Adrenal gland (tissue), 12 donors: ENCODE results near the gene LRPPRC. TPM values are rescaled to one million over a fixed set of nuclear protein-coding genes. Genes with fewer than 3 reads are reported as not detected.

Source experiments
- DNase-seq, 7 donors: peaks; one replicate each; pipeline ENCODE4 v3.0.0-alpha.2; 2019 to 2020
- H3K27ac ChIP-seq, 5 donors: fragments of 200-600 bp; sonication (generic) in 4 of 5; 1 replicate in 3 of 5; 2 replicates in 2 of 5; pipeline versions ENCODE4 v1.5.1 to v1.8.0; 2016 to 2020; ENCODE audit warnings: mild to moderate bottlenecking in 1 of 5
- H3K27me3 ChIP-seq: fragments of 200-600 bp; 2 replicates; pipeline ENCODE4 v1.8.0; 2021
- H3K36me3 ChIP-seq, 2 donors: fragments of 200-600 bp; replicated peaks in 1 of 2; 1 replicate in 1 of 2; 2 replicates in 1 of 2; pipeline versions ENCODE4 v1.5.1 to v1.8.0; 2018 to 2022
- H3K4me1 ChIP-seq, 2 donors: fragments of 200-600 bp; replicated peaks in 1 of 2; 1 replicate in 1 of 2; 2 replicates in 1 of 2; pipeline versions ENCODE4 v1.5.1 to v1.8.0; 2018 to 2021
- H3K4me3 ChIP-seq, 4 donors: fragments of 200-600 bp; sonication (generic) in 3 of 4; one replicate each; pipeline ENCODE4 v1.5.1; 2016 to 2018
- H3K9me3 ChIP-seq, 3 donors: fragments of 200-600 bp; sonication (generic) in 1 of 3; replicated peaks in 1 of 3; 1 replicate in 2 of 3; 2 replicates in 1 of 3; pipeline versions ENCODE4 v1.5.1 to v1.8.0; 2016 to 2021
- CTCF ChIP-seq, 6 experiments: fragments of 450-650 bp in 4 of 6; fragments of 200-600 bp in 2 of 6; sonication (generic) in 1 of 6; IDR thresholded peaks; 1 replicate in 5 of 6; 2 replicates in 1 of 6; pipeline versions ENCODE4 v1.5.1 to v1.8.0; 2016 to 2021; ENCODE audit warnings: antibody characterized with exemption in 6 of 6, mild to moderate bottlenecking in 2 of 6, moderate library complexity in 1 of 6
- POLR2A ChIP-seq, 2 donors: fragments of 450-650 bp; IDR thresholded peaks; one replicate each; pipeline ENCODE4 v1.6.1; 2017; ENCODE audit warnings: antibody characterized with exemption in 2 of 2, mild to moderate bottlenecking in 2 of 2, moderate library complexity in 1 of 2
- WGBS, 4 donors: extraction: QIAGEN DNeasy Blood & Tissue Kit in 2 of 4; methylation state at CpG; one replicate each; pipeline versions ENCODE4 v1.1.5 to v1.1.7; 2013 to 2017; 5-methylcytosine and 5-hydroxymethylcytosine counted together
- intact Hi-C, 2 donors: fragments of 100-400 bp; cut with DNase I; formaldehyde crosslinking; loops; one replicate each; pipeline versions ENCODE4 v1.14.1 to v1.15.0; 2022 to 2023
- polyA plus RNA-seq, 3 donors: library from polyadenylated mRNA; stranded (reverse); fragments of 200-250 nt in 2 of 3; fragments of 350-450 nt in 1 of 3; fragmentation: Illumina TruSeq in 1 of 3; extraction: RNeasy Lipid Tissue Mini Kit (QIAGEN cat#74804) in 1 of 3; gene quantifications; one replicate each; pipeline ENCODE4 v1.2.3, GENCODE V29; 2013 to 2014
- total RNA-seq, 9 donors: library from RNA; depleted of rRNA in 4 of 9; stranded (reverse); fragments of >200 nt in 4 of 9; fragments of 120-200 nt in 1 of 9; fragmentation: NEBNext Ultra II Directional in 1 of 9; extraction: Animal tissue kit (Norgen Biotek cat#: 25700) in 1 of 9; gene quantifications; one replicate each; pipeline versions ENCODE4 v1.1.0 to v1.2.4, GENCODE V29; 2013 to 2023
- donor health status: healthy with polysubstance abuse.
- donor health status: Bipolar disorder and iron deficiency.
- donor health status: DM: yes; HTN: yes; CAD: no.
- donor health status: DM: no; HTN: no; CAD: no.
- donor health status: DM: no; HTN: no; CAD: no.
- donor health status: DM: yes; HTN: yes; CAD: no.

LRPPRC gene
- total and polyA plus RNA-seq, 12 donors: 18.3 to 113 (median 71.7) TPM

GRCh38 chr2:43905871-43906270 lies 89.9 kb downstream of the LRPPRC start:
- no peak for DNase-seq
- intact Hi-C loops: no loop called here
- Histone ChIP-seq H3K9me3 (no peaks in the 10 kb centered on the region), H3K4me1 (no peaks in the 10 kb centered on the region), H3K27ac (no peak overlapping the region), H3K4me3 (no peak overlapping the region), H3K27me3 (no peaks in the 10 kb centered on the region), H3K36me3 (peaks cover 0 to 15% of the 10 kb centered on the region in 2 donors)
- TF ChIP-seq POLR2A (IDR thresholded peaks at IDR 0.05) (no peak), CTCF (IDR thresholded peaks at IDR 0.05) (no peak)
- 90 to 94% (median 91%) methylated on average over 5 of the region's 5 CpGs for WGBS, 4 donors

GRCh38 chr2:43905371-43905803 lies 90.4 kb downstream of the LRPPRC start:
- Histone ChIP-seq H3K4me1 (no peaks in the 10 kb centered on the region), H3K4me3 (no peak overlapping the region), H3K9me3 (no peaks in the 10 kb centered on the region), H3K27ac (no peak overlapping the region), H3K36me3 (peaks cover 0 to 15% of the 10 kb centered on the region in 2 donors), H3K27me3 (no peaks in the 10 kb centered on the region)
- no peak for DNase-seq
- TF ChIP-seq POLR2A (IDR thresholded peaks at IDR 0.05) (no peak), CTCF (IDR thresholded peaks at IDR 0.05) (no peak)
- WGBS, 4 donors: 91 to 95% (median 95%) methylated on average over 11 of the region's 11 CpGs
- intact Hi-C loops: no loop called here

DNA sequence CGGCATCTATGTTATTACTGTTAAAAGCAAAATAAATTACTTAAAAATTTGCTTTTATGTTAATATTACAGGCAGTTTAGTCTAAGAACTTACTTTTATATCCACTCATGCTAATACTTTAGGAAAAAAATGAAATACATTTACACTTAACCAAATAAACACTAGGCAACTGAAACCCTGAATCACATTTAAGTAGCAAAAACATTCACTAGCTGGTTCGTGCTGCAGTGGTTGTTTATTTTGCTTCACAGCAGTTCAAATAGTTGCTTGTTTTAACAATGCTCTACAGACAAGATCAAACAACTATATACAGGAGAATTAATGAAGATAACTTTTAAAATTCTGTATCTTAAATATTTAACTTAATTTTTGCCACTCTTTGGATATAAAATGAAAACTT lies 96.2 kb downstream of the LRPPRC start:
- 93 to 97% (median 94%) methylated on average over 2 of the region's 2 CpGs for WGBS, 4 donors
- TF ChIP-seq POLR2A (IDR thresholded peaks at IDR 0.05) (no peak), CTCF (IDR thresholded peaks at IDR 0.05) (no peak)
- H3K4me1 ChIP-seq: no peaks in the 10 kb centered on the region
- peaks cover 0 to 11% of the 10 kb centered on the region in 2 donors for H3K36me3 ChIP-seq
- no peaks in the 10 kb centered on the region for H3K9me3 ChIP-seq
- intact Hi-C loops: no loop called here
- no peak overlapping the region for H3K27ac ChIP-seq
- DNase-seq: no peak
- no peak overlapping the region for H3K4me3 ChIP-seq
- no peaks in the 10 kb centered on the region for H3K27me3 ChIP-seq

DNA sequence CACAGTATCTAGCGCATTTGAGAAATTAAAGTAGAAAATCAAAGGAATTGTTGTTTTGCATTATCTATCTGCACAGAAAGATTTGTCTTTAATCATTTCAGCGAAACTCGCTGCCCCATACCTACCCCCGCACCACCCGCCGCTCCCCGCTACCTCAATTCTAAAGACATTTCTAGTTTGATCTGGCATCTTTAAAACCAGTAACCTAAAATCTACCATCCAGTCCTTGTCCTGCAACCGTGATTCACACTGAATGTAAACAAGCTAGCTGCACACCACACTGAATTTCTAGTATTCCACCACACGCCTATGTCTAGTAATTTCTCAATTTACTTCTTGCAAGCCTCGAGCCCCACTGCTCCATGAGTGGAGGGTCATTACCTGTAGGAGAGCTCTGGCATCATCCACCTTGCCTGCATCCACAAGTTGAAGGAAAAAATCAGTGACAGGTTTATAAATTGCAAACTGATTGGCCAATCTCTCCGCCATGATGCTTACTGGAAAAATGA lies 96.9 kb downstream of the LRPPRC start:
- WGBS, 4 donors: 96 to 99% (median 96%) methylated on average over 11 of the region's 11 CpGs
- H3K4me1 ChIP-seq: no peaks in the 10 kb centered on the region
- peaks cover 0 to 11% of the 10 kb centered on the region in 2 donors for H3K36me3 ChIP-seq
- H3K9me3 ChIP-seq: no peaks in the 10 kb centered on the region
- H3K4me3 ChIP-seq: no peak overlapping the region
- intact Hi-C loops: no loop called here
- no peaks in the 10 kb centered on the region for H3K27me3 ChIP-seq
- DNase-seq: no peak
- TF ChIP-seq POLR2A (IDR thresholded peaks at IDR 0.05) (no peak), CTCF (IDR thresholded peaks at IDR 0.05) (no peak)
- no peak overlapping the region for H3K27ac ChIP-seq
